Thyroid gland (tissue), 4 donors: Measurements from ENCODE around the gene RAB1B. TPM values are rescaled to one million over a fixed set of nuclear protein-coding genes. Genes with fewer than 3 reads are reported as not detected.

Experiments used
- DNase-seq, 2 donors: peaks; one replicate each; pipeline ENCODE4 v3.0.0-alpha.2; 2019
- H3K27ac ChIP-seq, 3 donors: fragments of 200-600 bp; sonication (generic); 1 replicate in 2 of 3; 2 replicates in 1 of 3; pipeline ENCODE4 v1.5.1; 2016 to 2019; ENCODE audit warnings: mild to moderate bottlenecking in 1 of 3, moderate library complexity in 1 of 3
- H3K27me3 ChIP-seq: fragments of 200-600 bp; sonication (generic); one replicate; pipeline ENCODE4 v1.5.1; 2019
- H3K36me3 ChIP-seq, 2 donors: fragments of 200-600 bp; sonication (generic); one replicate each; pipeline ENCODE4 v1.5.1; 2016 to 2019
- H3K4me1 ChIP-seq, 2 donors: fragments of 200-600 bp; sonication (generic); one replicate each; pipeline ENCODE4 v1.5.1; 2017 to 2019
- H3K4me3 ChIP-seq, 3 donors: fragments of 200-600 bp; sonication (generic); replicated peaks in 1 of 3; 1 replicate in 2 of 3; 2 replicates in 1 of 3; pipeline ENCODE4 v1.5.1; 2016; ENCODE audit warnings: mild to moderate bottlenecking in 1 of 3
- H3K9me3 ChIP-seq: fragments of 200-600 bp; sonication (generic); one replicate; pipeline ENCODE4 v1.5.1; 2017
- CTCF ChIP-seq, 6 experiments: fragments of 200-600 bp in 3 of 6; fragments of 450-650 bp in 3 of 6; sonication (generic) in 3 of 6; IDR thresholded peaks; one replicate each; pipeline ENCODE4 v1.5.1; 2016 to 2019; ENCODE audit warnings: antibody characterized with exemption in 6 of 6, mild to moderate bottlenecking in 2 of 6, inconsistent platforms in 1 of 6, moderate library complexity in 1 of 6
- POLR2A ChIP-seq, 2 donors: fragments of 450-650 bp; IDR thresholded peaks; one replicate each; pipeline ENCODE4 v1.6.1; 2017; ENCODE audit warnings: antibody characterized with exemption in 2 of 2, mild to moderate bottlenecking in 2 of 2, moderate library complexity in 1 of 2
- WGBS, 2 donors: methylation state at CpG; one replicate each; pipeline ENCODE4 v1.1.5; 2017; 5-methylcytosine and 5-hydroxymethylcytosine counted together
- intact Hi-C: fragments of 100-400 bp; cut with DNase I; formaldehyde crosslinking; loops from one replicate; pipeline ENCODE4 v1.15.1; 2023
- total RNA-seq, 4 donors: library from RNA; depleted of rRNA; stranded (reverse); fragments of >200 nt; gene quantifications; one replicate each; pipeline ENCODE4 v1.2.3, GENCODE V29; 2016

RAB1B gene
- total RNA-seq, 4 donors from 2014 or later, result 122 to 166 (median 130) TPM

GRCh38 chr11:66292543-66293332 is 24.3 kb downstream of the RAB1B start:
- 49 to 53% methylated on average over 15 to 17 of the region's 17 CpGs for WGBS, 2 donors
- intact Hi-C loops, result no loop called here
- TF ChIP-seq POLR2A (IDR thresholded peaks at IDR 0.05) (no peak), CTCF (IDR thresholded peaks at IDR 0.05) (no peak)
- Histone ChIP-seq H3K4me1 (peaks cover 17 to 20% of the 10 kb centered on the region in 2 donors), H3K27ac (no peak overlapping the region), H3K4me3 (no peak overlapping the region), H3K27me3 (peaks cover 4% of the 10 kb centered on the region), H3K36me3 (no peaks in the 10 kb centered on the region), H3K9me3 (no peaks in the 10 kb centered on the region)
- DNase-seq, result no peak

- Histone ChIP-seq H3K4me3 (no peak overlapping the region), H3K27me3 (peaks cover 4% of the 10 kb centered on the region), H3K27ac (no peak overlapping the region), H3K4me1 (peaks cover 11 to 13% of the 10 kb centered on the region in 2 donors), H3K9me3 (no peaks in the 10 kb centered on the region), H3K36me3 (no peaks in the 10 kb centered on the region)
- TF ChIP-seq CTCF (IDR thresholded peaks at IDR 0.05), result no peak
- TF ChIP-seq POLR2A (IDR thresholded peaks at IDR 0.05), result no peak
- 69 to 77% methylated on average over 4 of the region's 4 CpGs for WGBS, 2 donors
- DNase-seq, result no peak
- intact Hi-C loops, result no loop called here
Measured at GRCh38 chr11:66293352-66293751, 24.9 kb downstream of the RAB1B start.

GRCh38 chr11:66293777-66294625 is 25.6 kb downstream of the RAB1B start:
- TF ChIP-seq POLR2A (IDR thresholded peaks at IDR 0.05), result no peak
- TF ChIP-seq CTCF (IDR thresholded peaks at IDR 0.05), result no peak
- intact Hi-C loops, result no loop called here
- no peak for DNase-seq
- no peak overlapping the region for H3K4me3 ChIP-seq
- H3K9me3 ChIP-seq, result no peaks in the 10 kb centered on the region
- no peaks in the 10 kb centered on the region for H3K36me3 ChIP-seq
- peaks cover 4% of the 10 kb centered on the region for H3K27me3 ChIP-seq
- no peak overlapping the region for H3K27ac ChIP-seq
- WGBS, 2 donors, result 76 to 79% methylated on average over 9 to 20 of the region's 30 CpGs
- peaks cover 10 to 13% of the 10 kb centered on the region in 2 donors for H3K4me1 ChIP-seq

- H3K27ac ChIP-seq, result no peak overlapping the region
- WGBS, 2 donors, result 75 to 85% methylated on average over 28 to 70 of the region's 123 CpGs
- peaks cover 4% of the 10 kb centered on the region for H3K27me3 ChIP-seq
- H3K36me3 ChIP-seq, result no peaks in the 10 kb centered on the region
- no peak overlapping the region for H3K4me3 ChIP-seq
- no peak for DNase-seq
- H3K9me3 ChIP-seq, result no peaks in the 10 kb centered on the region
- TF ChIP-seq CTCF (IDR thresholded peaks at IDR 0.05) (no peak), POLR2A (IDR thresholded peaks at IDR 0.05) (no peak)
- intact Hi-C loops, result no loop called here
- peaks cover 5 to 9% of the 10 kb centered on the region in 2 donors for H3K4me1 ChIP-seq
Measured at GRCh38 chr11:66294626-66295620, 26.5 kb downstream of the RAB1B start.
